ENCODE results near the gene KAZN.

KAZN gene

DNA sequence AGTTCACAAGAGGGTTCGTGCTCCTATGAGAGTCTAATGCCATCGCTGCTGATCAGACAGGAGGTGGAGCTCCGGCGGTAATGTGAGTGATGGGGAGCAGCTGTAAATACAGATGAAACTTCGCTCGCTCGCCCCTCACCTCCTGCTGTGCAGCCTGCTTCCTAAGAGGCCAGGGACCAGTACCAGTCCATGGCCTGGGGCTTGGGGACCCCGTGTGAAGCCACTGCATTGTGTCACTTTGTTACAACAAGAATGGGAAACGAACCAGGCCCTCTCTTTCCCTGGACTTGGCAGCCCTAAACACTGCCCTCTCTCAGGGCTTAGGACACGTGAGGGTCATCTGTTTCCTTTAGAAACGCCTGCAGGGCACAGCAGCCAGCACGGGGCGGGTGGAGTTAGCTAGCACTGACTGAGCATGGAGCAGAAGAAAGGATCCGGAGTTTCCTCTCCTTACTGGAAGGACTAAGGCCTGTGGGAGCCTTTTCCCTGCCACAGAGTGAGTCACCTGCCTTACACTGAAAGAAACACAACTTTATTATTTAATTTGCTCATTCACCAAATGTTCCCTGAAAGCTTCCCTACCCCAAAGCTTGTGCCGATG, 369.9 kb downstream of the KAZN start (continued):
- TF ChIP-seq, protein P1, sequence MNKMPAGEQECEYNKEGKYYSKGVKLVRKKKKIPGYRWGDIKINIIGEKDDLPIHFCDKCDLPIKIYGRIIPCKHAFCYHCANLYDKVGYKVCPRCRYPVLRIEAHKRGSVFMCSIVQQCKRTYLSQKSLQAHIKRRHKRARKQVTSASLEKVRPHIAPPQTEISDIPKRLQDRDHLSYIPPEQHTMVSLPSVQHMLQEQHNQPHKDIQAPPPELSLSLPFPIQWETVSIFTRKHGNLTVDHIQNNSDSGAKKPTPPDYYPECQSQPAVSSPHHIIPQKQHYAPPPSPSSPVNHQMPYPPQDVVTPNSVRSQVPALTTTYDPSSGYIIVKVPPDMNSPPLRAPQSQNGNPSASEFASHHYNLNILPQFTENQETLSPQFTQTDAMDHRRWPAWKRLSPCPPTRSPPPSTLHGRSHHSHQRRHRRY (tag by site-specific recombination; IDR thresholded peaks at IDR 0.05): no peak
- no peak for TF ChIP-seq ZNF785 (tag by site-specific recombination; IDR thresholded peaks at IDR 0.05)

DNA sequence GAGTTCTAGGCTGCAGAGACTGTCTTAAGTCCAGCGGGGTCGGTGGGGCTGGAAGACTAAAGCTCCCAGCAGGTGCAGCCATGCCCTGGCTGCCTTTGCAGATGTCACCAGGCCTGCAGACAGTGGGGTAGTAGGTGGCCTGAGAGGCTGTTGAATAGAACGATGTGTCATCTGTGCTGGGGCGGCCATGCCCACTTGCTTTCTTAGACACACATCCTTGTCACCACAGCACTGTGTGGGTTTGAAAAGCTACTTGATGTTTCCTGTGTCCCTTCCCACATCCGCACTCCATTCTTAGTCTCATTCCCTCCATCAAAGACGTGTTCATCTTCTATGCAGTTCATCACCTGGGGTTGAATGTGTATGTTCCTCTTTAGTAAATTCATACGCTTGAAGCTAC, 370.5 kb downstream of the KAZN start:
- CTCF ChIA-PET: no interaction called here
- no peak overlapping the region for H3K4me3 ChIP-seq (ENCODE audit: low read depth, low read length)
- peaks cover 0 to 29% of the 10 kb centered on the region in 2 experiments; a peak in 1 of 3 replicates for H3K36me3 ChIP-seq (ENCODE audit: control insufficient read depth in 2 of 2, insufficient read depth in 1 of 2, low read length in 2 of 2)
- no peaks in the 10 kb centered on the region for H3K9me3 ChIP-seq (ENCODE audit: control insufficient read depth, insufficient read depth, low read depth, low read length)
- TF ChIP-seq ZFHX2 (tag by site-specific recombination; conservative IDR thresholded peaks at IDR 0.05): peak; percentile 84
- peak; percentile 94 for TF ChIP-seq EGR2 (tag by site-specific recombination; IDR thresholded peaks at IDR 0.05; ENCODE audit: low read depth)
- TF ChIP-seq, protein P2, sequence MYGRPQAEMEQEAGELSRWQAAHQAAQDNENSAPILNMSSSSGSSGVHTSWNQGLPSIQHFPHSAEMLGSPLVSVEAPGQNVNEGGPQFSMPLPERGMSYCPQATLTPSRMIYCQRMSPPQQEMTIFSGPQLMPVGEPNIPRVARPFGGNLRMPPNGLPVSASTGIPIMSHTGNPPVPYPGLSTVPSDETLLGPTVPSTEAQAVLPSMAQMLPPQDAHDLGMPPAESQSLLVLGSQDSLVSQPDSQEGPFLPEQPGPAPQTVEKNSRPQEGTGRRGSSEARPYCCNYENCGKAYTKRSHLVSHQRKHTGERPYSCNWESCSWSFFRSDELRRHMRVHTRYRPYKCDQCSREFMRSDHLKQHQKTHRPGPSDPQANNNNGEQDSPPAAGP (tag by site-specific recombination; IDR thresholded peaks at IDR 0.05): no peak
- TF ChIP-seq ZNF416 (tag by site-specific recombination; IDR thresholded peaks at IDR 0.05): no peak
- TF ChIP-seq ZNF621 (tag by site-specific recombination; IDR thresholded peaks at IDR 0.05): no peak
- TF ChIP-seq, protein P3, sequence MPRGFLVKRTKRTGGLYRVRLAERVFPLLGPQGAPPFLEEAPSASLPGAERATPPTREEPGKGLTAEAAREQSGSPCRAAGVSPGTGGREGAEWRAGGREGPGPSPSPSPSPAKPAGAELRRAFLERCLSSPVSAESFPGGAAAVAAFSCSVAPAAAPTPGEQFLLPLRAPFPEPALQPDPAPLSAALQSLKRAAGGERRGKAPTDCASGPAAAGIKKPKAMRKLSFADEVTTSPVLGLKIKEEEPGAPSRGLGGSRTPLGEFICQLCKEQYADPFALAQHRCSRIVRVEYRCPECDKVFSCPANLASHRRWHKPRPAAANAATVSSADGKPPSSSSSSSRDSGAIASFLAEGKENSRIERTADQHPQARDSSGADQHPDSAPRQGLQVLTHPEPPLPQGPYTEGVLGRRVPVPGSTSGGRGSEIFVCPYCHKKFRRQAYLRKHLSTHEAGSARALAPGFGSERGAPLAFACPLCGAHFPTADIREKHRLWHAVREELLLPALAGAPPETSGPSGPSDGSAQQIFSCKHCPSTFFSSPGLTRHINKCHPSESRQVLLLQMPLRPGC (tag by site-specific recombination; IDR thresholded peaks at IDR 0.05): no peak
- no peaks in the 10 kb centered on the region for H3K4me1 ChIP-seq (ENCODE audit: control insufficient read depth, insufficient read depth, low read length)
- POLR2A ChIA-PET: no interaction called here
- H3K27ac ChIP-seq (ENCODE audit: extremely low read depth, low read depth, low read length): no peak overlapping the region

DNA sequence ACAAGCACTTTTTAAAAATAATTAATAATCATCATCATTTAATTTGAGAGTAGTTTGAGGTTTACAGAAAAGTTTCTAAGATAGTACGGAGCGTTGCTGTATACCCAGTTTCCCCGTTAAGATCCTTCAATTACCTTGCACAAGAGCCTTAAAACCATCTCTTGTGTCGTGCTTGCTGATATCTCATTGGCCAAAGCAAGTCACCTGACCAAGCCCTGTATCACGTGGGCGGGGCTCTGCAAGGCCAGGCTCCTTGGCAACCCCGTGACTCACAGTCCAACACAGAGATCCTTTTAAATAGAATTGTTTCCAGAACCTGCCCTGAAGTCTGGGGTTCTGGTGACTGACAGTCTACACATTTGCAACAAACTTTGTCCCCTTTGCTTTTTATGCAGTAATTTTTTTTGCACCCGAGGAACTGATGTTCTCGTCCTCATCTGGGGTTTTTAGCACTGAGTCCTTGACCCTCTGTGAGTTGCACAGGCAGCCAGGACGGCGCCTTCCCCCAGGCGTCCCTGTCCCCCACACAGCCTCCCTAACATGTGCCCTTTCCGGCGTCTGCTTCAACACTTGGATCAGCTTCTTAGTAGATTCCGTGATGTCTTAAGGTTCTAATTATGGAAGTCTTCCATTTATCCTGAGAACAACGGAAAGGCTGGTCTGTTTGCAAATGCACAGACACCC, 371.8 kb downstream of the KAZN start:
- H3K9me3 ChIP-seq (ENCODE audit: control insufficient read depth, insufficient read depth, low read depth, low read length): no peaks in the 10 kb centered on the region
- H3K4me1 ChIP-seq (ENCODE audit: control insufficient read depth, insufficient read depth, low read length): no peaks in the 10 kb centered on the region
- H3K4me3 ChIP-seq (ENCODE audit: low read depth, low read length): no peak overlapping the region
- H3K36me3 ChIP-seq (ENCODE audit: control insufficient read depth in 2 of 2, insufficient read depth in 1 of 2, low read length in 2 of 2): peaks cover 0 to 22% of the 10 kb centered on the region in 2 experiments; a peak in 1 of 3 replicates
- H3K27ac ChIP-seq (ENCODE audit: extremely low read depth, low read depth, low read length): no peak overlapping the region
- ChIA-PET CTCF (no interaction called here), POLR2A (no interaction called here)
- TF ChIP-seq ZNF747 (tag by site-specific recombination; IDR thresholded peaks at IDR 0.05) (no peak), REPIN1 (tag by site-specific recombination; IDR thresholded peaks at IDR 0.05; ENCODE audit: low read depth) (no peak), ZNF133 (tag by site-specific recombination; IDR thresholded peaks at IDR 0.05) (no peak), ZNF529 (tag by site-specific recombination; IDR thresholded peaks at IDR 0.05; ENCODE audit: insufficient replicate concordance) (no peak), ZNF600 (tag by site-specific recombination; IDR thresholded peaks at IDR 0.05) (no peak)
- TF ChIP-seq, protein P4, sequence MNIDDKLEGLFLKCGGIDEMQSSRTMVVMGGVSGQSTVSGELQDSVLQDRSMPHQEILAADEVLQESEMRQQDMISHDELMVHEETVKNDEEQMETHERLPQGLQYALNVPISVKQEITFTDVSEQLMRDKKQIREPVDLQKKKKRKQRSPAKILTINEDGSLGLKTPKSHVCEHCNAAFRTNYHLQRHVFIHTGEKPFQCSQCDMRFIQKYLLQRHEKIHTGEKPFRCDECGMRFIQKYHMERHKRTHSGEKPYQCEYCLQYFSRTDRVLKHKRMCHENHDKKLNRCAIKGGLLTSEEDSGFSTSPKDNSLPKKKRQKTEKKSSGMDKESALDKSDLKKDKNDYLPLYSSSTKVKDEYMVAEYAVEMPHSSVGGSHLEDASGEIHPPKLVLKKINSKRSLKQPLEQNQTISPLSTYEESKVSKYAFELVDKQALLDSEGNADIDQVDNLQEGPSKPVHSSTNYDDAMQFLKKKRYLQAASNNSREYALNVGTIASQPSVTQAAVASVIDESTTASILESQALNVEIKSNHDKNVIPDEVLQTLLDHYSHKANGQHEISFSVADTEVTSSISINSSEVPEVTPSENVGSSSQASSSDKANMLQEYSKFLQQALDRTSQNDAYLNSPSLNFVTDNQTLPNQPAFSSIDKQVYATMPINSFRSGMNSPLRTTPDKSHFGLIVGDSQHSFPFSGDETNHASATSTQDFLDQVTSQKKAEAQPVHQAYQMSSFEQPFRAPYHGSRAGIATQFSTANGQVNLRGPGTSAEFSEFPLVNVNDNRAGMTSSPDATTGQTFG (tag by site-specific recombination; IDR thresholded peaks at IDR 0.05; ENCODE audit: borderline replicate concordance): no peak
- TF ChIP-seq, protein P5, sequence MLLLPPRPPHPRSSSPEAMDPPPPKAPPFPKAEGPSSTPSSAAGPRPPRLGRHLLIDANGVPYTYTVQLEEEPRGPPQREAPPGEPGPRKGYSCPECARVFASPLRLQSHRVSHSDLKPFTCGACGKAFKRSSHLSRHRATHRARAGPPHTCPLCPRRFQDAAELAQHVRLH (tag by site-specific recombination; IDR thresholded peaks at IDR 0.05): no peak
- TF ChIP-seq, protein P6, sequence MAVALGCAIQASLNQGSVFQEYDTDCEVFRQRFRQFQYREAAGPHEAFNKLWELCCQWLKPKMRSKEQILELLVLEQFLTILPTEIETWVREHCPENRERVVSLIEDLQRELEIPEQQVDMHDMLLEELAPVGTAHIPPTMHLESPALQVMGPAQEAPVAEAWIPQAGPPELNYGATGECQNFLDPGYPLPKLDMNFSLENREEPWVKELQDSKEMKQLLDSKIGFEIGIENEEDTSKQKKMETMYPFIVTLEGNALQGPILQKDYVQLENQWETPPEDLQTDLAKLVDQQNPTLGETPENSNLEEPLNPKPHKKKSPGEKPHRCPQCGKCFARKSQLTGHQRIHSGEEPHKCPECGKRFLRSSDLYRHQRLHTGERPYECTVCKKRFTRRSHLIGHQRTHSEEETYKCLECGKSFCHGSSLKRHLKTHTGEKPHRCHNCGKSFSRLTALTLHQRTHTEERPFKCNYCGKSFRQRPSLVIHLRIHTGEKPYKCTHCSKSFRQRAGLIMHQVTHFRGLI (tag by site-specific recombination; IDR thresholded peaks at IDR 0.05): no peak
- TF ChIP-seq, protein P3 (tag by site-specific recombination; IDR thresholded peaks at IDR 0.05): no peak
- TF ChIP-seq, protein P7, sequence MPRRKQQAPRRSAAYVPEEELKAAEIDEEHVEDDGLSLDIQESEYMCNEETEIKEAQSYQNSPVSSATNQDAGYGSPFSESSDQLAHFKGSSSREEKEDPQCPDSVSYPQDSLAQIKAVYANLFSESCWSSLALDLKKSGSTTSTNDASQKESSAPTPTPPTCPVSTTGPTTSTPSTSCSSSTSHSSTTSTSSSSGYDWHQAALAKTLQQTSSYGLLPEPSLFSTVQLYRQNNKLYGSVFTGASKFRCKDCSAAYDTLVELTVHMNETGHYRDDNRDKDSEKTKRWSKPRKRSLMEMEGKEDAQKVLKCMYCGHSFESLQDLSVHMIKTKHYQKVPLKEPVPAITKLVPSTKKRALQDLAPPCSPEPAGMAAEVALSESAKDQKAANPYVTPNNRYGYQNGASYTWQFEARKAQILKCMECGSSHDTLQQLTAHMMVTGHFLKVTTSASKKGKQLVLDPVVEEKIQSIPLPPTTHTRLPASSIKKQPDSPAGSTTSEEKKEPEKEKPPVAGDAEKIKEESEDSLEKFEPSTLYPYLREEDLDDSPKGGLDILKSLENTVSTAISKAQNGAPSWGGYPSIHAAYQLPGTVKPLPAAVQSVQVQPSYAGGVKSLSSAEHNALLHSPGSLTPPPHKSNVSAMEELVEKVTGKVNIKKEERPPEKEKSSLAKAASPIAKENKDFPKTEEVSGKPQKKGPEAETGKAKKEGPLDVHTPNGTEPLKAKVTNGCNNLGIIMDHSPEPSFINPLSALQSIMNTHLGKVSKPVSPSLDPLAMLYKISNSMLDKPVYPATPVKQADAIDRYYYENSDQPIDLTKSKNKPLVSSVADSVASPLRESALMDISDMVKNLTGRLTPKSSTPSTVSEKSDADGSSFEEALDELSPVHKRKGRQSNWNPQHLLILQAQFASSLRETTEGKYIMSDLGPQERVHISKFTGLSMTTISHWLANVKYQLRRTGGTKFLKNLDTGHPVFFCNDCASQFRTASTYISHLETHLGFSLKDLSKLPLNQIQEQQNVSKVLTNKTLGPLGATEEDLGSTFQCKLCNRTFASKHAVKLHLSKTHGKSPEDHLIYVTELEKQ (tag by site-specific recombination; IDR thresholded peaks at IDR 0.05; ENCODE audit: borderline replicate concordance): no peak

Measured in HEK293 (cell line).